ENCODE measurements around the gene ZBTB2.

DNA sequence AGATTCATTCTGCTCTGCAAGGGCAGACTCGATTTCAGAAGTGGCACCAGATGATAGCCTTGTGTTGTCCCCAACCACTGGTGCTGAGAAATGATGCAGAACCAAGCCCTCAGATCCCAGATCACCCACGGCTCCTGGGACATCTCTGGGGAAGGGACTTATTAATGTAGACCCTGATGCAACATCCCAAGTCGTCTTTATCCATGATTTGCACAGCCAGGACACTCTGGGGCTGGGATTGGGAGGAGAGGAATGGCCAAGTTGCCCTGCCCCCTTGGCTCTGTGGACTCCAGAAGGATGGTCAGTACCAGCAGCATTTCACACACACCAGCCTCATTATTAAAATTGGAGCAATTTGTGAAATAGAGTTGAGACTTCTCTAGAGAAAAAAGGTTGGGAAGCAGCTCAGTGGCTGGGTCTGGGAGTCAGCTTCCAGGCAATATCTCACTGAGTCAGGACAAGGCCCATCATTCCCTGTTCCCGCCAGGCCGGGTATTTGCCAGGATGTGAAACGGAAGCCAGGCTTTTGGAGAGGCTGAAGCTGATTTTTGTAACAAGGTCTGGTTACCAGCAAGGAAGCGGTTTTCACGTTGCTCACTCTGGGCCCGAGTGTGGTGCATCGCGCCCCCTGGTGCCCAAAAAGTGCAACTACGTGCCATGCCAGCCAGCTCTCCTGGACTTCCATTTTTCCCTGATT lies 67.4 kb downstream of the ZBTB2 start:
- TF ChIP-seq ZSCAN4 (tag by site-specific recombination; IDR thresholded peaks at IDR 0.05) (no peak), PBX3 (CRISPR knock-in tag; IDR thresholded peaks at IDR 0.05) (no peak), ZNF23 (tag by site-specific recombination; IDR thresholded peaks at IDR 0.05; ENCODE audit: borderline replicate concordance) (no peak), ZNF768 (tag by site-specific recombination; IDR thresholded peaks at IDR 0.05) (no peak), MYNN (tag by site-specific recombination; IDR thresholded peaks at IDR 0.05; ENCODE audit: borderline replicate concordance) (no peak)
- TF ChIP-seq, protein P1, sequence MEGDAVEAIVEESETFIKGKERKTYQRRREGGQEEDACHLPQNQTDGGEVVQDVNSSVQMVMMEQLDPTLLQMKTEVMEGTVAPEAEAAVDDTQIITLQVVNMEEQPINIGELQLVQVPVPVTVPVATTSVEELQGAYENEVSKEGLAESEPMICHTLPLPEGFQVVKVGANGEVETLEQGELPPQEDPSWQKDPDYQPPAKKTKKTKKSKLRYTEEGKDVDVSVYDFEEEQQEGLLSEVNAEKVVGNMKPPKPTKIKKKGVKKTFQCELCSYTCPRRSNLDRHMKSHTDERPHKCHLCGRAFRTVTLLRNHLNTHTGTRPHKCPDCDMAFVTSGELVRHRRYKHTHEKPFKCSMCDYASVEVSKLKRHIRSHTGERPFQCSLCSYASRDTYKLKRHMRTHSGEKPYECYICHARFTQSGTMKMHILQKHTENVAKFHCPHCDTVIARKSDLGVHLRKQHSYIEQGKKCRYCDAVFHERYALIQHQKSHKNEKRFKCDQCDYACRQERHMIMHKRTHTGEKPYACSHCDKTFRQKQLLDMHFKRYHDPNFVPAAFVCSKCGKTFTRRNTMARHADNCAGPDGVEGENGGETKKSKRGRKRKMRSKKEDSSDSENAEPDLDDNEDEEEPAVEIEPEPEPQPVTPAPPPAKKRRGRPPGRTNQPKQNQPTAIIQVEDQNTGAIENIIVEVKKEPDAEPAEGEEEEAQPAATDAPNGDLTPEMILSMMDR (tag by site-specific recombination; IDR thresholded peaks at IDR 0.05) = peak; percentile 91

Data from HEK293 (cell line).